Activated CD4-positive, alpha-beta memory T cell treated with anti-CD3 and anti-CD28 coated beads, Interleukin-2, amount 10 ng/mL, durations not matched to agents 7 days and 5 days (primary cell): Measurements from ENCODE around the gene WDR89. TPM values are rescaled to one million over a fixed set of nuclear protein-coding genes. Genes with fewer than 3 reads are reported as not detected.
"Not testable (repeated sequence)": the region's sequence is repeated elsewhere in the genome, so short reads cannot be mapped to it uniquely, and the experiment has no call there.

Source experiments
- CTCF ChIA-PET: fragments of 350-600 bp; sonication (Branson Sonifier 250); formaldehyde crosslinking; loops from one replicate; lab custom pipeline; 2021; ENCODE audit warnings: antibody characterized with exemption, inconsistent platforms; lab: Charles Lee
- POLR2A ChIA-PET: fragments of 350-600 bp; sonication (Branson Sonifier 250); formaldehyde crosslinking; loops from one replicate; lab custom pipeline; 2021; ENCODE audit warnings: antibody characterized with exemption; lab: Charles Lee
- DNase-seq: peaks from one replicate; pipeline ENCODE4 v3.0.0-alpha.2; 2020
- H3K27ac Mint-ChIP-seq: one replicate; pipeline ENCODE4 v1.8.0; 2021; ENCODE audit warnings: mild to moderate bottlenecking, mixed read lengths
- H3K27me3 Mint-ChIP-seq: one replicate; pipeline ENCODE4 v1.8.0; 2021; ENCODE audit warnings: mixed read lengths
- H3K36me3 Mint-ChIP-seq: one replicate; pipeline ENCODE4 v1.8.0; 2021; ENCODE audit warnings: low read depth, mixed read lengths
- H3K4me1 Mint-ChIP-seq: one replicate; pipeline ENCODE4 v1.8.0; 2021; ENCODE audit warnings: mixed read lengths
- H3K4me3 Mint-ChIP-seq: one replicate; pipeline ENCODE4 v1.8.0; 2021; ENCODE audit warnings: mild to moderate bottlenecking, mixed read lengths
- H3K9me3 Mint-ChIP-seq: one replicate; pipeline ENCODE4 v1.8.0; 2021; ENCODE audit warnings: mixed read lengths
- total RNA-seq, 2 experiments: library from RNA; stranded (reverse); gene quantifications; one replicate each; pipeline ENCODE4 v1.2.3, GENCODE V29; 2021

Gene WDR89
- total RNA-seq, 2 experiments from 2014 or later = 20.1 to 21.9 TPM

GRCh38 chr14:63670692-63671091 is 29.0 kb upstream of the WDR89 start:
- CTCF ChIA-PET = interaction anchor here (0.7 kb wide), 1 partner anchor 611 kb away, joined by 5 read pairs; no protein-coding TSS in a partner anchor
- DNase-seq = no peak
- Mint-ChIP-seq H3K27me3 (no peaks in the 10 kb centered on the region), H3K4me3 (no peak overlapping the region), H3K9me3 (no peaks in the 10 kb centered on the region), H3K36me3 (peaks cover 2% of the 10 kb centered on the region), H3K27ac (no peak overlapping the region), H3K4me1 (no peaks in the 10 kb centered on the region)
- POLR2A ChIA-PET = no interaction called here

- H3K27me3 Mint-ChIP-seq = no peaks in the 10 kb centered on the region
- ChIA-PET POLR2A (no interaction called here), CTCF (no interaction called here)
- no peaks in the 10 kb centered on the region for H3K9me3 Mint-ChIP-seq
- no peak for DNase-seq
- H3K4me3 Mint-ChIP-seq = no peak overlapping the region
- H3K4me1 Mint-ChIP-seq = no peaks in the 10 kb centered on the region
- no peak overlapping the region for H3K27ac Mint-ChIP-seq
- H3K36me3 Mint-ChIP-seq = no peaks in the 10 kb centered on the region
Measured at GRCh38 chr14:63666335-63666734, 24.7 kb upstream of the WDR89 start.

- no peak for DNase-seq
- Mint-ChIP-seq H3K4me3 (no peak overlapping the region), H3K9me3 (no peaks in the 10 kb centered on the region), H3K4me1 (no peaks in the 10 kb centered on the region), H3K27ac (no peak overlapping the region), H3K27me3 (no peaks in the 10 kb centered on the region), H3K36me3 (no peaks in the 10 kb centered on the region)
- POLR2A ChIA-PET = interaction anchor here (1.4 to 1.6 kb wide), 3 partner anchors 11 to 530 kb away, joined by 3 to 6 read pairs (median 3); partner anchors contain the start of gene WDR89
- CTCF ChIA-PET = interaction anchor here (0.6 to 1.4 kb wide), 3 partner anchors 15 to 816 kb away, joined by 3 to 5 read pairs (median 3); no protein-coding TSS in a partner anchor
Measured at GRCh38 chr14:63663428-63664341, 22.0 kb upstream of the WDR89 start.

GRCh38 chr14:63662776-63663175 is 21.1 kb upstream of the WDR89 start:
- no peak overlapping the region for H3K4me3 Mint-ChIP-seq
- H3K4me1 Mint-ChIP-seq = no peaks in the 10 kb centered on the region
- H3K36me3 Mint-ChIP-seq = no peaks in the 10 kb centered on the region
- no peaks in the 10 kb centered on the region for H3K9me3 Mint-ChIP-seq
- no peak for DNase-seq
- ChIA-PET CTCF (interaction anchor here (1.4 kb wide), 1 partner anchor 107 kb away, joined by 5 read pairs; no protein-coding TSS in a partner anchor), POLR2A (interaction anchor here (1.4 to 1.6 kb wide), 3 partner anchors 10 to 531 kb away, joined by 3 to 6 read pairs (median 3); partner anchors contain the start of gene WDR89)
- no peak overlapping the region for H3K27ac Mint-ChIP-seq
- no peaks in the 10 kb centered on the region for H3K27me3 Mint-ChIP-seq

- H3K4me3 Mint-ChIP-seq, H3K27me3 Mint-ChIP-seq, H3K9me3 Mint-ChIP-seq, H3K4me1 Mint-ChIP-seq, H3K27ac Mint-ChIP-seq, H3K36me3 Mint-ChIP-seq, DNase-seq, CTCF ChIA-PET: not testable (repeated sequence)
- POLR2A ChIA-PET = interaction anchor here (1.4 to 1.6 kb wide), 2 partner anchors 9 to 532 kb away, joined by 3 read pairs; no protein-coding TSS in a partner anchor
Measured at GRCh38 chr14:63661881-63662280, 20.2 kb upstream of the WDR89 start.

GRCh38 chr14:63659726-63660125 is 18.1 kb upstream of the WDR89 start:
- Mint-ChIP-seq H3K27me3 (no peaks in the 10 kb centered on the region), H3K27ac (no peak overlapping the region), H3K4me3 (no peak overlapping the region), H3K4me1 (no peaks in the 10 kb centered on the region), H3K9me3 (no peaks in the 10 kb centered on the region), H3K36me3 (no peaks in the 10 kb centered on the region)
- ChIA-PET CTCF (no interaction called here), POLR2A (no interaction called here)
- DNase-seq = no peak

- Mint-ChIP-seq H3K36me3 (peaks cover 5% of the 10 kb centered on the region), H3K27me3 (no peaks in the 10 kb centered on the region), H3K4me3 (no peak overlapping the region), H3K4me1 (peaks cover 5% of the 10 kb centered on the region), H3K9me3 (no peaks in the 10 kb centered on the region), H3K27ac (no peak overlapping the region)
- ChIA-PET CTCF (interaction anchor here (0.5 kb wide), 1 partner anchor 266 kb away, joined by 3 read pairs; no protein-coding TSS in a partner anchor), POLR2A (no interaction called here)
- DNase-seq = no peak
Measured at GRCh38 chr14:63656194-63656593, 14.5 kb upstream of the WDR89 start.

- Mint-ChIP-seq H3K36me3 (peaks cover 11% of the 10 kb centered on the region), H3K27ac (no peak overlapping the region), H3K9me3 (no peaks in the 10 kb centered on the region), H3K27me3 (no peaks in the 10 kb centered on the region), H3K4me3 (no peak overlapping the region), H3K4me1 (peaks cover 15% of the 10 kb centered on the region)
- no peak for DNase-seq
- ChIA-PET POLR2A (interaction anchor here (2.9 kb wide), 1 partner anchor 13 kb away, joined by 11 read pairs; the partner anchor contains the start of gene WDR89), CTCF (interaction anchor here (1.0 kb wide), 1 partner anchor 10 kb away, joined by 3 read pairs; no protein-coding TSS in a partner anchor)
Measured at GRCh38 chr14:63654936-63655335, 13.3 kb upstream of the WDR89 start.

GRCh38 chr14:63654346-63654745 is 12.7 kb upstream of the WDR89 start:
- H3K36me3 Mint-ChIP-seq = peaks cover 11% of the 10 kb centered on the region
- CTCF ChIA-PET = no interaction called here
- H3K9me3 Mint-ChIP-seq = no peaks in the 10 kb centered on the region
- H3K4me3 Mint-ChIP-seq = no peak overlapping the region
- POLR2A ChIA-PET = interaction anchor here (2.9 kb wide), 1 partner anchor 13 kb away, joined by 11 read pairs; the partner anchor contains the start of gene WDR89
- H3K27ac Mint-ChIP-seq = no peak overlapping the region
- no peak for DNase-seq
- peaks cover 19% of the 10 kb centered on the region for H3K4me1 Mint-ChIP-seq
- H3K27me3 Mint-ChIP-seq = no peaks in the 10 kb centered on the region

GRCh38 chr14:63652406-63652805 is 10.7 kb upstream of the WDR89 start:
- H3K36me3 Mint-ChIP-seq = peaks cover 11% of the 10 kb centered on the region
- POLR2A ChIA-PET = interaction anchor here (0.5 to 3.4 kb wide), 3 partner anchors 10 to 106 kb away, joined by 3 to 57 read pairs (median 3); partner anchors contain the start of gene WDR89
- H3K27ac Mint-ChIP-seq = no peak overlapping the region
- DNase-seq = no peak
- peaks cover 21% of the 10 kb centered on the region for H3K4me1 Mint-ChIP-seq
- no peaks in the 10 kb centered on the region for H3K9me3 Mint-ChIP-seq
- no peaks in the 10 kb centered on the region for H3K27me3 Mint-ChIP-seq
- CTCF ChIA-PET = interaction anchor here (0.6 to 2.0 kb wide), 6 partner anchors 9 to 345 kb away, joined by 3 to 8 read pairs (median 3); partner anchors contain the start of gene WDR89
- H3K4me3 Mint-ChIP-seq = no peak overlapping the region

- Mint-ChIP-seq H3K9me3 (no peaks in the 10 kb centered on the region), H3K27me3 (no peaks in the 10 kb centered on the region), H3K4me3 (no peak overlapping the region), H3K36me3 (peaks cover 11% of the 10 kb centered on the region), H3K27ac (peak overlapping the region; percentile 92), H3K4me1 (peaks cover 21% of the 10 kb centered on the region)
- peak; percentile 62 for DNase-seq
- POLR2A ChIA-PET = interaction anchor here (0.7 to 3.4 kb wide), 11 partner anchors 8 to 214 kb away, joined by 3 to 57 read pairs (median 4); partner anchors contain the start of genes PPP2R5E, SGPP1 and WDR89
- CTCF ChIA-PET = interaction anchor here (1.0 to 2.5 kb wide), 5 partner anchors 8 to 261 kb away, joined by 3 to 8 read pairs (median 3); no protein-coding TSS in a partner anchor
Measured at GRCh38 chr14:63650256-63650952, 8.7 kb upstream of the WDR89 start.

- no peak overlapping the region for H3K4me3 Mint-ChIP-seq
- POLR2A ChIA-PET = no interaction called here
- no peak overlapping the region for H3K27ac Mint-ChIP-seq
- H3K4me1 Mint-ChIP-seq = peaks cover 28% of the 10 kb centered on the region
- no peaks in the 10 kb centered on the region for H3K27me3 Mint-ChIP-seq
- CTCF ChIA-PET = interaction anchor here (1.0 kb wide), 1 partner anchor 13 kb away, joined by 3 read pairs; no protein-coding TSS in a partner anchor
- H3K36me3 Mint-ChIP-seq = peaks cover 11% of the 10 kb centered on the region
- no peak for DNase-seq
- H3K9me3 Mint-ChIP-seq = no peaks in the 10 kb centered on the region
Measured at GRCh38 chr14:63647696-63648410, 6.2 kb upstream of the WDR89 start.
